Femur (tissue), 1 donor: Measurements from ENCODE around the gene OSBPL7.
"Not testable (repeated sequence)": the region's sequence is repeated elsewhere in the genome, so short reads cannot be mapped to it uniquely, and the experiment has no call there.

ENCODE experiments used
- DNase-seq: peaks from one replicate; pipeline ENCODE4 v3.0.0-alpha.2; 2017

The OSBPL7 gene

GRCh38 chr17:47803751-47804150 is 17.8 kb downstream of the OSBPL7 start:
- no peak for DNase-seq

GRCh38 chr17:47803201-47803600 is 18.4 kb downstream of the OSBPL7 start:
- DNase-seq, result no peak

DNA sequence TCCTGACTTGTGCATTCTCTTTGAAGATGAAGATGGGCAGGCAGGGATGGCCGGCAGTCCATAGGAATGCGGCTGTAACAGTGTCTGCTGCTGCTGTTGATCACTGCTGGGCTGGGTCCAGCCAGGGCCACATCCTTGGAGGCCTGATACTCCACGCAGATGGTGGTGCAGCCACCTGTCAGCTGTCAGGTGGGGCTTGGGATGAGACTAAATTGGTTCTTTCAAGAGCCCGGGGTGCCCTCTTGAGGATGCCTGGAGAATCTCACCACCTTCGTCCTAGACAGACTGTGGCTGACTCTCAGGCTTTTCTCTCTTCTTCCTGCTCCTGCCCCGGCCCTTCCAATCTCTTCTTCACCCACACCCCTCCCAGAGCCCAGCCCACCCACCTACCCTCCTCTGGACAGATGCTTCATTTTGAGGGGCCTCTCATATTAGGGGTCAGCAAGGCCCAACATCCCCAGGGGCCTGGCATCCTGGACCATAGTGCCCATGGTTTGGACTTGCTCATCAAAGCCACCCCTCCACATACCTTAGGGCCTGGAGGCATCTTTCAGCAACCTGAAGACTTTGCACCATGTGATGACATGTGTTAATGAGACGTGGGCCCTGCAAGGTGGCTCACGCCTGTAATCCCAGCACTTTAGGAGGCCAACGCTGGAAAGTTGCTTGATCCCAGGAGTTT is 19.1 kb downstream of the OSBPL7 start:
- no peak for DNase-seq

DNA sequence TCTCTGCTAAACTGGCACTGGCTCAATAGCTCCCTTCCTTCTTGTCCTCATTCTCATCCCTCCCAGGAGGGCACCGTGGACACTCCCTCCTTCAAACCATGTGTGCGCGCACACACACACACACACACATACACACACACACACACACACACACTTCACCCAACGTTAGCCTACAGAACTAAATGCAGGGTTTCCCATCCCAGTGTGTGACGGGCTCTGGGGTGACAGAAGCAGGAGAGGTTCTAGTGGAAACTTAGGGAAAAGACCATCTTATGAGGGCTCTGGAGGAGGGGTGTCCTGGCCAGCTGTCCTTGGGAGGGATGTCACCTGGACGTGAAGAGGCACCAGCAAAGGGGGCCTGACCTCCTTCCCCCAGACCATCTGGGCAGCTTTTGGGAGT is 19.7 kb downstream of the OSBPL7 start:
- no peak for DNase-seq

DNA sequence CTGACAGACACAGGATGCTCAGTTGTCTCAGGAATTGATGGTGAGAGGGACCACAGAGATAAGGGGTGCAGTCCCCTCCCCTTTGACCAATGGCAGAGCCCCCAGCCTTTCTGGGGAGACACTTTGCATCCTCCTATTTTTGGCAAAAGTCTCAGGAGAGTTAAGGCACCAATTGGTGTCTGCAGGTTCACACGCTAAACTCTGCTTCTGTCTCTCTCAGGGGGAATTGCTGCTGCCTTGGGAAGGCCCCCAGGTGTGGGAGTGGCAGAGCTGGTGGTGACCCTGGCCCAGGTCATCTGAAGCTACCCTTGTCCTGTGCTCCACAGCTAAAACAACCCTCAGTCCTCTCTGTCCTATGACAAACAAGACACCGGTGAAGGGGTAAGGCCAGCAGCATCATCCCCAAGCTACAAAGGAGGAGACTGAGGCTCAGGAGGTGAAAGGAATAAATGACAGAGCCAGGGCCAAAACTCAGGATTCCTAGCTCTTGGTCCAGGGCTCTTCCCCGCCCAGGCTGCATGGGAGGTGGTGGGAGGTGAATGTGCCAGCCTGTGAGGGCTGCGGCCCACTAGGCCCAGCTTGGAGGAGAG is 20.3 kb downstream of the OSBPL7 start:
- no peak for DNase-seq

DNA sequence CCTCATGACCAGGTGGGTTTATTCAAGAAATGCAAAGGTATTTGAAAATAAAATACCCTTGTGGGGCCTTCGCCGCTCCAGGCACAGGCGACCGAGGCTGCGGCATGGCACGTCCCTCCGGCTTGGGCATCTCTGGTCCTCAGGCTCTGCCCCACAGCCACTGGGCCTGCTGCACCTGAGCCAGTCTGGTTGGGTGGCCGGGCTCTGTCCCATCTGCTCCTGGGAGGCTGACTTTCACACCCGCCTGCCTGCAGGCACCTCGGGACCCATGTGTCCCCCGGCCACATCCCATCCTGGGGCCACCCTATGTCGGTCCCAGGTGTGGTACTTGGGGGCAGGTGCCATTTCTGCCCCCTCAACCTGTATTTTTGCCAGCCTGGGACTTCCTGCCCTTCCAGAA is 20.9 kb downstream of the OSBPL7 start:
- DNase-seq, result no peak

DNA sequence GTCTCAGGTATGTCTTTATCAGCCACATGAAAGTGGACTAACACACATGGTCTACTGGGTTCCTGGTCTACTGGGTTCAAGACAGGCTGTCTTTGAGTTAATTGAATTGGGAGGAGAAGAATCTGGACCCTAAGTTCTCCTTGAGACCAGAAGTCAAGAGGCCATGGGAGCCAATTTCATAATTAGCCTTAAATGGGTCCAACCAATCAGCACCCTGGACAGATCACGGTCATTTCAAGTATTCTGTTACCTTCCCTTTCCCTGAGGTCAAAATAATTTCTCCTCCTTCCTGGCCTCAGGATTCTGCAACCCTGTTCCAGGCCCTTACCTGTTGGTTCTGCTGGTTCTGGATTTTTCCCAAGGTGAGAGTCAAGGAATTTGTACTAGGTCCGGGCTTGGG is 23.8 kb downstream of the OSBPL7 start:
- DNase-seq, result no peak

GRCh38 chr17:47792979-47793378 is 28.6 kb downstream of the OSBPL7 start:
- no peak for DNase-seq

DNA sequence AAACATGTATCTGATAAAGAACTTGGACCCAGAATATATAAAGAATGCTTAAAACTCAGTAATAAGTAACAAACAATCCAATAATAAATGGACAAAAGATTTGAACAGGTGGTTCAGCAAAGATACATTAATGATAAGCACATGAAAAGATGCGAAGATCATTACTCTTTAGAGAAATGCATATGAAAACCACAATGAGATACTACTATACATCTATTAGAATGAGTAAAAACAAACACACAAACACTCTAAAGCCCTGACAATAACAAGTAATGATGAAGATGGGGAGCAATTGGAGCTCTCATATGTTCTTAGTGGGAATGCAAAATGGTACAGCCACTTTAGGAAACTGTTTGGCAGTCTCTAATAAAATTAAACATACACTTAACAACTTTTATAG is 29.1 kb downstream of the OSBPL7 start:
- DNase-seq, result no peak

DNA sequence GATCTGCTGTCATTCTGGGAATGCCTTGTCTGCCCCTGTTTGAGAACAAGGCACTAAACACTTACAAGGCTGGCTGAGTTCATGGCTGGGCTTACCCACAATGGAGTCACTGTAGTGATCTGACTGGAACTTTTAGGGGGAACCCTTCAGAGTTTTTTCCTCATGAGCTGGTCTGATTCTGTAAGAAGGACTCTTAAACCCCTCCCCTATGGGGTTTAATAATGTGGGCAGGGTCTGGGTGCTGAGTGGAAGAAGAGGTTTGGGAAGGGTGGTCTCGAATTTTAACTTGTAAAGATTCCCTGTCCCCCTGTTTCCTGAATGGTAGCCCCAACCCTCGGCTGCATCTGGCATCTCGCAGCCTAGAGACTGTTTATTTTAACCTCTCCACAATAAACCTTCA is 30.6 kb downstream of the OSBPL7 start:
- DNase-seq, result no peak

GRCh38 chr17:47789611-47790561 is 31.7 kb downstream of the OSBPL7 start:
- peak; percentile 37 for DNase-seq

DNA sequence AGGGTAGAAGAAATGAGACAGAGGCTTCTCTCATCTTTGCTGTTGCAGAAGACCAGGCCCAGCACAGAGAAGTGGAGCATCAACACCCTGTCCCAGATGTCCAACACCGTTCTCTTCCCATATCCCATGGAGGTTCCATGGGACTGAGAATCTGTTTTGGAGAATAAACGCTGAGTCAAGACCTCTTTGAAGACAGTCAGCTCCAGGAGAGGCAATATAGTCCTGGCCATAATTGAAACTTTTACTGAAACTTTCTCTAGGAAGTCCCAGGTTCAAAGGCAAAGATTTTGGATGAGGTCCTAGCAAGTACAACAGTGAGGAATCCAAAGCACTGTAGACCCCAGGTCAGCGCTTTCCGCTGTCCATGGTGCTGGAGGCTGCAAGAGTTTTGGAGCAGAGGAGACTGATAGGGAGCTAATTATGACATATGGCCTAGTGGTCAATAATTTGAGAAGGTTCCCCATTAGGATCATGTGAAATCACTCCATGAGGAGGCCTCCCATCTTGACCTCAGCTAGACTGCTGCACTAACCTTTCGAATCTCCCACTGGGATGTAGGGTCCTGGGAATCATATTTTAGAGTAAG is 36.0 kb downstream of the OSBPL7 start:
- peak; percentile 57 for DNase-seq

DNA sequence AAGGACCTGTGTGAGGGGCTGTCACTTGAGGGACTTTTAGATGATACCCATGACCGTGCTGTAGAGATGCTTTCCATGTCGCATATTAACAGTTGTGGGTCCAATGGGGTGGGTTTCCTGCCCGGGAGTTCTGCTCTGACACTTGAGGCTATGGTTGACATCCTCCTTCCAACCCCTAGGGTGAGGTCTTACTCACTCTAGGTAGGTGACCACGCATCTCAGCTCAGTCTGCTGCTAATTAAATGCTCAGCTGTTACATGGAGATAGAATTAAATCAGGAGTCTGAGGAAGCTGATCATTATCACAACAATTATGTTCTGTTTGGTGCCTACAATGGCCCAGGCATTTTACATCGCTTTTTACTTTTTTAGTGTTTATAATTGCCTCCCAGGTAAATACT is 40.2 kb downstream of the OSBPL7 start:
- no peak for DNase-seq

DNA sequence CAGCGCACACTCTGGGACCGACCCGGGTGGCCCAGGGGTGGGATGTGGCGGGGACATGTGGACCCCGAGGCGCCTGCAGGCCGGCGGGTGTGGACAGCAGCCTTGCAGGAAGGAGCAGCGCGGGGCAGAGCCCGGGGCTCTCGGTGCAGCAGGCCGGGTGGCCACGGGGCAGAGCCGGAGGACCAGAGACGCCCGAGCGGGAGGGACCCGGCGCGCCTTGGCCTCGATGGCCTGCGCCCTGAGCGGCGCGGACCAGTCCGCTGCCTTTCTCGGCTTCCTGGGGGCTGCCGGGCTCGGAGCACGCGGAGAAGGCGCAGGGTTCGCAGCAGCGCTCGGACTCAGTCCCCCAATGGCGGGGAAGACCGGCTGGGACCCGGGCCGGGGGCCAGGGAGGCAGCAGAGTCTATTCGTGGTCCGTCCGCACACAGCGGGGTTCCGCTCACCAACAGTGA is 43.4 kb downstream of the OSBPL7 start:
- no peak for DNase-seq

DNA sequence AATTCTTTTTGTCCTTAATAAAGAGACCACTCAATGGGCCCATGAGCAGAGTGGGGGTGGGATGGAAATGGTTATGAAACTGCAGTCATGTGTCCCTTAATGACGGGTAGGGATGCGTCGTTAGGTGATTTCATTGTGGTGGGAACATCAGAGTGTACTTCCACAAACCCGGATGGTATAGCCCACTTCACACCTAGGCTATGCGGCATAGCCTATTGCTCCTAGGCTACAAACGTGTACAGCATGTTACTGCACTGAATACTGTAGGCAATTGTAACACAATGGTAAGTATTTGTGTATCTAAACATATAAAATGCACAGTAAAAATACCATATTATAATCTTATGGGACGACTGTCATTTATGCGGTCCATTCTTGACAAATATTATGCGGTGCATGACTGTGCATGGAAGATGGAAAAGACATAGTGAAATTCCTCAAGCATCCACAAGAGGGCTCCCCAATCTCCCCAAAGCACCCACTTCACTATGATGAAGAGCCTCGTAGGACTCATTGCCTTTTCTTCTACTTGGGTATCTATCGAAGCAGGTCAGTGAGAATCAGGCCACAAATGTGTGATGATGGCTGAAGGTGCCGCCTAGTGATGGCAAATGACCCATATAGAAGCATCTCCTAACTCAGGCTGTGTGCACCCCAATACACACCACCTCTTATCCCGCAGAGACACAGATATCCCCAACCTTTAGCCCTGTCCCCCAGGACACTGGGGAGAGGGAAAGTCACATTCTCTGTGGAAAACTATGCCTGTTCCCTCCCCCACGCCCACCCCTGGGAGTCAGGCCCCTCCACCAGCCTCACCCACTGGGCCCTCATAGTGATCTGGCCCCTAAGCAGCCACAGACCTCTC is 45.0 kb downstream of the OSBPL7 start:
- no peak for DNase-seq

- DNase-seq, result no peak
Measured at GRCh38 chr17:47774987-47775580, 46.5 kb downstream of the OSBPL7 start.

DNA sequence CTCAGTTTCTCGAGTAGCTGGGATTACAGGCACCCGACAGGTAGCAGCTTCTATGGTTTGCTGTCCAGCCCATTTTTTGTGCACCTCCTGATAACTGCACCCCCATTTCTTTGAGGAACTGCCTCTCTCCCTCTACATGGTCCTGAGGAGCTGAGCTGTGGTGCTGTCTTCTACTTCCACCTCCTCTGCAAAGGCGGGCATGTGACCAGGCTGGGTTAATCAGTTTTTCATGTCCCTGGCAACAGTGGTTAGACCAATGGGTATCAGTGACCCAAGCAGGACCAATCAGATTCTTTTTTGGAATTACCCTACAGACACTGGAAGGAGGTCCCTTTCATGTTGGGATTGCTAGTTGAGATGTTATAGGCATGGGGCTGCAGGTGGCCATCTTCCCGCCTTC is 47.3 kb downstream of the OSBPL7 start:
- DNase-seq, result no peak

DNA sequence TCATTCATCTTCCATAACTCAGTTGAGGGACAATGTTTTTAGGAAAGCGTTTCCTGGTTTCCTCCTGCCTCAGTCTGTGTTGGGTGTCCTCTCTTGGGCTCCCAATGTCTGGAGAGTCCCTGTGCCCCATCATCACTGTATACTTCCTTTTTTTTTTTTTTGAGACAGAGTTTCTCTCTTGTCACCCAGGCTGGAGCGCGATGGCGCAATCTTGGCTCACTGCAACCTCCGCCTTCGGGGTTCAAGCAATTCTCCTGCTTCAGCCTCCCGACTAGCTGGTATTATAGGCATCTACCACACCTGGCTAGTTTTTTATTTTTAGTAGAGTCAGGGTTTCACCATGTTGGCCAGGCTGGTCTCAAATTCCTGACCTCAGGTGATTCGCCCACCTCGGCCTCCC is 47.9 kb downstream of the OSBPL7 start:
- DNase-seq, result not testable (repeated sequence)

DNA sequence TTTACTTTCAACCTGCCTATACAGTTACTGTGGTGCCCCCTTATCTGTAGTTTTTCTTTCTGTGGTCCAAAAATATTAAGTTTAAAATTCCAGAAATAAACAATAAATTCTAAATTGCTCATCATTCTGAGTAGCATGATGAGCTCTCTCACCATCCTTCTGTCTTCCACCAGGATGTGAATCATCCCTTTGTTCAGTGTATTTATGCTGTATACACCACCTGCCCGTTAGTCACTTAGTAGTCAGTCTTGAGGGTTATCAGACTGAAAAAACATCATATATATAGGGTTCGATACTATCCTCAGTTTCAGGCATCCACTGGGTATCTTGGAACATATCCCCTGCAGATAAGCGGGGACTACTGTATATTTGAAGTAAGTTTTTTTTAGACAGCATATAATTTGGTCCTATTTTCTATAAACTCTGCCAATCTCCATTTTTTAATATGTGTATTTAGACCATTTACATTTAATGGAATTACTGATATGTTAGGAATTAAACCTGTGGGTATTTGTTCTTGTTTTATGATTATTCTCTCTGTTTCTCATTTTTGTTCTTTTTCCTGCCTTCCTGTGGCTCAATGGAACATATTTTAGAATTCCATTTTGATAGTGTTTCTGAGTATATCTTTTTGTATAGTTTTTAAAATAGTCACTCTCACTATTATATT is 57.5 kb downstream of the OSBPL7 start:
- DNase-seq, result no peak

GRCh38 chr17:47762728-47763127 is 58.9 kb downstream of the OSBPL7 start:
- no peak for DNase-seq

DNA sequence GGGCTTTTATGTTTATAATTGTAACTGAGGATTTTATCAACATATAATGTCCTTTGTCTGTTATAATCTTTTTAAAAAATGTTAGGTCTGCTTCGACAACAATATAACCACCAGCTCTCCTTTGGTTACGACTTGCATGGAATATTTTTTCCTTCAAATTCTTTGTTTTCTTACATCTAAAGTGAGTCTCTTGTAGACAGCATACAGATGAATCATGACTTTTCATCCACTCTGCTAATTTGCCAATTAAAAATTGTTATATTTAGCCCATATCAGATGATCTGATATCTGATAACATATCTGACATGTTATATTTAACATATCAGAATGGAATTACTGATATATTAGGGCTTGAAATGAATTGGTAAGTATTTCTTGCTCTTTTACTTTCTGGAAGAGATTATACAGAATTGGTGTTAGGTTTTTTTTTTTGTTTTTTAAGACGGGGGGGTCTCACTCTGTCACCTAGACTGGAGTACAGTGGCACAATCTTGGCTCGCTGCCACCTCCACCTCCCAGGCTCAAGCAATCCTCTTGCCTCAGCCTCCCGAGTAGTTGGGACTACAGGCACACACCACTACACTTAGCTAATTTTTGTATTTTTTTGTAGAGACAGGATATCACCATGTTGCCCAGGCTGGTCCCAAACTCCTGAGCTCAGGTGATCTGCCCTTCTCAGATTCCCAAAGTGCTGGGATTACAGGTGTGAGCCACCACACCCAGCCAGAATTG is 61.0 kb downstream of the OSBPL7 start:
- DNase-seq, result no peak
